Right lobe of liver (tissue), 6 donors: ENCODE results near the gene EEF1A1. TPM values are rescaled to one million over a fixed set of nuclear protein-coding genes. Genes with fewer than 3 reads are reported as not detected.

Experiments used
- ATAC-seq, 4 donors: fragments of 200-7000 bp; cut with Tn5 transposase; one replicate each; pipeline ENCODE4 v1.9.1; 2020; ENCODE audit warnings: mild to moderate bottlenecking in 4 of 4, moderate library complexity in 4 of 4
- DNase-seq, 3 donors: peaks; one replicate each; pipeline ENCODE4 v3.0.0-alpha.2; 2020
- H3K27ac ChIP-seq, 3 donors: fragments of 200-600 bp; one replicate each; pipeline ENCODE4 v1.8.0; 2022
- H3K27me3 ChIP-seq, 2 donors: fragments of 200-600 bp; one replicate each; pipeline ENCODE4 v1.8.0; 2022
- H3K36me3 ChIP-seq, 4 donors: fragments of 200-600 bp; sonication (generic) in 1 of 4; one replicate each; pipeline versions ENCODE4 v1.5.1 to v1.8.0; 2017 to 2022; ENCODE audit warnings: control low read depth in 1 of 4
- H3K4me1 ChIP-seq, 4 donors: fragments of 200-600 bp; sonication (generic) in 1 of 4; one replicate each; pipeline versions ENCODE4 v1.5.1 to v1.8.0; 2017 to 2022; ENCODE audit warnings: control low read depth in 1 of 4
- H3K4me3 ChIP-seq, 3 donors: fragments of 200-600 bp; one replicate each; pipeline ENCODE4 v1.8.0; 2022
- H3K9me3 ChIP-seq, 4 donors: fragments of 200-600 bp; sonication (generic) in 1 of 4; one replicate each; pipeline versions ENCODE4 v1.5.1 to v1.8.0; 2017 to 2022; ENCODE audit warnings: control low read depth in 1 of 4
- POLR2A ChIP-seq: fragments of 450-650 bp; IDR thresholded peaks from one replicate; pipeline ENCODE4 v1.6.1; 2017; ENCODE audit warnings: antibody characterized with exemption, mild to moderate bottlenecking
- WGBS: methylation state at CpG from one replicate; pipeline ENCODE4 v1.1.6; 2018; ENCODE audit warnings: low coverage, low lambda C conversion rate; ENCODE audit not compliant: insufficient coverage; ENCODE audit errors: missing lambda C conversion rate; 5-methylcytosine and 5-hydroxymethylcytosine counted together
- intact Hi-C, 2 donors: fragments of 100-400 bp; cut with DNase I; formaldehyde crosslinking; loops; one replicate each; pipeline versions ENCODE4 v1.11.2 to v1.14.1; 2022
- total RNA-seq, 6 experiments: library from RNA; depleted of rRNA in 2 of 6; stranded (reverse); fragments of >200 nt in 2 of 6; fragmentation: NEBNext Ultra II Directional in 3 of 6; extraction: Animal tissue kit (Norgen Biotek cat#: 25700) in 3 of 6; gene quantifications; one replicate each; pipeline versions ENCODE4 v1.1.0 to v1.2.4, GENCODE V29; 2016 to 2023
- TF ChIP-seq, protein P1 (sequence below), 4 donors: fragments of 200-600 bp in 3 of 4; fragments of 450-650 bp in 1 of 4; IDR thresholded peaks; one replicate each; pipeline versions ENCODE4 v1.5.1 to v1.8.0; 2016 to 2022; ENCODE audit warnings: antibody characterized with exemption in 4 of 4, mild to moderate bottlenecking in 2 of 4
- donor health status: DM: no; HTN: yes; CAD: no.
- donor health status: DM: no; HTN: no; CAD: no.
- donor health status: DM: no; HTN: no; CAD: no.
- donor health status: DM: no; HTN: yes; CAD: no.
- donor health status: DM: no; HTN: yes; CAD: no.

Gene EEF1A1
- total RNA-seq, 6 experiments from 2014 or later = 2,452 to 4,356 (median 3,217) TPM

DNA sequence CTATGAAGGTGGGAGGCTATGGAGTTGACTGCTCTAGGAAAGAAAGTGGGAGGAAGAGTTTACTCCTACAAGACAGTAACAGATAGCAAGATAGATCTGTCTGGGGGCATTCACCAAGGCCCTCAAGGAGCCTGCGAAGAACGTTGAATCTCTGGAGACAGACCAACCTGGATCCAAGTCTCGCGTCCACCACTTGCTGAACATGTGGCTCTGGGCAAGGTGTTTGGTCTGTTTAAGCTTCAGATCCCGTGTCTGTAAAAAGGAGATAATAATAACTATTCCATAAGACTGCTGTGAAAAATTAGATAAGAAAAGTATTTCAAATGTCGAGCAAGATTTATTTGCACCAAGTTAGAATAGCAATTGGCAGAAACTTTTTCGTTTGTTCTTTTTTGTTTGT is 8.1 kb upstream of the EEF1A1 start:
- H3K4me1 ChIP-seq = peaks cover 0 to 5% (median 2%) of the 10 kb centered on the region in 4 donors
- 33% methylated on average over 4 of the region's 7 CpGs for WGBS
- intact Hi-C loops = no loop called here
- ATAC-seq (peak in 1 of 4 donors; percentile 9), DNase-seq (no peak)
- H3K9me3 ChIP-seq = peaks cover 0 to 3% (median 0%) of the 10 kb centered on the region in 4 donors
- H3K27ac ChIP-seq = no peak overlapping the region
- no peaks in the 10 kb centered on the region for H3K36me3 ChIP-seq
- no peak for TF ChIP-seq POLR2A
- TF ChIP-seq, protein P1, sequence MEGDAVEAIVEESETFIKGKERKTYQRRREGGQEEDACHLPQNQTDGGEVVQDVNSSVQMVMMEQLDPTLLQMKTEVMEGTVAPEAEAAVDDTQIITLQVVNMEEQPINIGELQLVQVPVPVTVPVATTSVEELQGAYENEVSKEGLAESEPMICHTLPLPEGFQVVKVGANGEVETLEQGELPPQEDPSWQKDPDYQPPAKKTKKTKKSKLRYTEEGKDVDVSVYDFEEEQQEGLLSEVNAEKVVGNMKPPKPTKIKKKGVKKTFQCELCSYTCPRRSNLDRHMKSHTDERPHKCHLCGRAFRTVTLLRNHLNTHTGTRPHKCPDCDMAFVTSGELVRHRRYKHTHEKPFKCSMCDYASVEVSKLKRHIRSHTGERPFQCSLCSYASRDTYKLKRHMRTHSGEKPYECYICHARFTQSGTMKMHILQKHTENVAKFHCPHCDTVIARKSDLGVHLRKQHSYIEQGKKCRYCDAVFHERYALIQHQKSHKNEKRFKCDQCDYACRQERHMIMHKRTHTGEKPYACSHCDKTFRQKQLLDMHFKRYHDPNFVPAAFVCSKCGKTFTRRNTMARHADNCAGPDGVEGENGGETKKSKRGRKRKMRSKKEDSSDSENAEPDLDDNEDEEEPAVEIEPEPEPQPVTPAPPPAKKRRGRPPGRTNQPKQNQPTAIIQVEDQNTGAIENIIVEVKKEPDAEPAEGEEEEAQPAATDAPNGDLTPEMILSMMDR (IDR thresholded peaks at IDR 0.05) = no peak
- no peak overlapping the region for H3K4me3 ChIP-seq
- H3K27me3 ChIP-seq = no peaks in the 10 kb centered on the region

DNA sequence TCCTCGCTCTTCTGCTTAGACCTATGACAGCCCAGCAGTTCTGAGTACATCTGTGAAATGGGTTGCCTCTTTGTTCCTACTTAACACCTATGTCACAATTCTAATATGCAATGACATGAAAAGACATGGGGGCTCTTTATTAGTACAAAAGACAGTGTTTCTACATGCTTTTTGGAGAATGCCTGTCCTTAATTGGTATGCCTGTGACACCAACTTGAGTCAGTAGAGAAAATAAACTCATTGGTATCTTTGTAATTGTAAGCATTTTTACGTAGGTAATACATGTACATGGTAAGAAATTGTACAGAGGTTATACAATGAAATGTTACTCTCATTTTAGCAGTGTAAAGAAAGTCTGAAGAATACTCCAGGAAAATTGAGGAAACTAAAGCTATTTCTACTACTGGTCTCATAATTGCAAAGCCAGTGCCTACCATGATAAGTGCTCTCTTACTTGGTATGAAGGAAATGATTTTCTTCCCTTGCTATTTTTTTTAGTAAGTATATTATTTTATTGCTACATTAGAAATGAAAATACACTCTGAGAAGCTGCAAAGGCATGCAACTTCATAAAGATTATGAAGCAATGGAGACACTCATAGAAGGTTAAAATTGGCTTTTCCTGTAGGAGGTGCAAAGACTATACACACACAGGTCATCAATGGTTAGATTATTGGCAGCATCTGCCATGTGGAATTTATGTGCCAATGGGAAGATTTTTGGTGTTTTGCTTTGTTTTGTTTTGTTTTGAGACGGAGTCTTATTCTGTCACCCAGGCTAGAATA is 4.9 kb upstream of the EEF1A1 start:
- Histone ChIP-seq H3K9me3 (peaks cover 0 to 3% (median 0%) of the 10 kb centered on the region in 4 donors), H3K4me3 (no peak overlapping the region), H3K27me3 (no peaks in the 10 kb centered on the region), H3K27ac (no peak overlapping the region), H3K36me3 (no peaks in the 10 kb centered on the region), H3K4me1 (peaks cover 0 to 12% (median 5%) of the 10 kb centered on the region in 4 donors)
- no peak for ATAC-seq
- WGBS = 97% methylated on average over 3 of the region's 3 CpGs
- intact Hi-C loops = no loop called here
- DNase-seq = no peak
- TF ChIP-seq, protein P1 (IDR thresholded peaks at IDR 0.05) = no peak
- TF ChIP-seq POLR2A = no peak

DNA sequence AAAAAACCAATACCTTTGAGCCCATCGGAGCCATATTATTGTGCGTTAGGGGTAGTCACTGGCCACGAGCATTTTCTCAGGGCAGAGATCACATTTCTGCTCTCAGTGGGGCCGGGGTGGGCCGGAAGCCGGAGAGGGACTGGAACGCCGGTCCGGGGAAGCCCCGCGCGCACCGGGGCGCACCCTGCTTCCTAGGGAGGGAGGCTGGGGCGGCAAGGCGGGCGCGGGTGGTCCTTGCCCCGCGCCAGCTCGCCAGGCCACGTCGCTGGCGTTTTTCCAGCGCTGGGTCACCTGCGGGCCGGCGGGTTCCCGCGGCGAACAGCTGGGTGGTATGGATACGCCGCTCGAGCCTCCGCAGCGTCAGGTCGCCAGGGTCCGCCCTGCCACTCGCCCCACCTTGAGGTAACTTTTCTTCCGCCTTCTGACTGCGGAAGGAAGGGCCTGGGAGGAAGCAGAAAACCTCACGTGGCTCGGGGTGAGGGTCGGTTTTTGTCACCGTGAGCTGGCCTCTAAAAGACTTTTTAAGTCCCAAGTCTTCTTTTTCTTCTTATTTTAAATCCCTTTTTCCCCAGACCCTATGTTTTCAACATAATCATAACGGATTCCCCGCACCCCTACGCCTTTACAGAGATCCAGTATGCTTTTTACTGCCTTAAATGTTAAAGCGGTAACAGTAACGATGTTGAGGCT is 2.7 kb upstream of the EEF1A1 start:
- TF ChIP-seq POLR2A = peak; percentile 79
- TF ChIP-seq, protein P1 (IDR thresholded peaks at IDR 0.05) = no peak
- Histone ChIP-seq H3K4me3 (peak overlapping the region; percentile 56 to 81 (median 74)), H3K27me3 (no peaks in the 10 kb centered on the region), H3K36me3 (peaks cover 2 to 12% (median 7%) of the 10 kb centered on the region in 4 donors), H3K27ac (peak overlapping the region; percentile 99), H3K4me1 (peaks cover 0 to 19% (median 8%) of the 10 kb centered on the region in 4 donors), H3K9me3 (no peaks in the 10 kb centered on the region)
- DNase-seq = peak; percentile 76 to 78 (median 77)
- intact Hi-C loops = no loop called here
- peak; percentile 10 to 36 (median 12) for ATAC-seq
- 4% methylated on average over 17 of the region's 50 CpGs for WGBS

DNA sequence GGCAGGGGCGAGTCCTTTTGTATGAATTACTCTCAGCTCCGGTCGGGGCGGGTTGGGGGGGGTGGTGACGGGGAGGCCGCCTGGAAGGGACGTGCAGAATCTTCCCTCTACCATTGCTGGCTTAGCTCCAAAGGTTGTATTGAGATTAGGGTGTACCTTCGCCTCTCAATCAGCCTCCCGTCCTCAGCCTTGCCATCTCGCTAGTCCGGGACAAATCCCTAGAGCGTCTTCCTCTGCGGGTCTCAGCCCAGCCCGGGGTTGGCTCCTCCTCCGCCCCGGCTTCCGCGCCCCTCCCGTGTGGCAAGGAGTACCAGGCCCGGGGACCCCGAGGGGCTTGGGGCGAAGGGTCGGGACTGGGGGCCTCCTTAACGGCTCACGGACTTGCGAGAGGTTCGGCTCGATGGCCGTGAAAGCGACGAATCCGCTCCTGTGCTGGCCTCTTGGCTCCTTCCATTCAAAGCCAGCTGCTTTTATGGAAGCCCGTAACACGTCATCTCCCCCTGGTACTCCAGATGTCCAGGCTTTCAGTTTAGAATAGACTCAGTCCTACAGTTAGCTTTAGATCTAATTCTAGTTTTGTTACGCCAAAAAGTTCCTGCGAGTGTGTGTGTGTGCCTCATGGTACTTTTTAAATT is 636 bp upstream of the EEF1A1 start:
- intact Hi-C loops = no loop called here
- Histone ChIP-seq H3K4me3 (peak overlapping the region; percentile 58 to 95 (median 92)), H3K4me1 (peaks cover 0 to 34% (median 8%) of the 10 kb centered on the region in 4 donors), H3K36me3 (peaks cover 10 to 30% (median 20%) of the 10 kb centered on the region in 4 donors), H3K9me3 (no peaks in the 10 kb centered on the region), H3K27ac (peak overlapping the region; percentile 99), H3K27me3 (no peaks in the 10 kb centered on the region)
- 0% methylated on average over 3 of the region's 36 CpGs for WGBS
- peak; percentile 29 for TF ChIP-seq POLR2A
- TF ChIP-seq, protein P1 (IDR thresholded peaks at IDR 0.05) = no peak
- DNase-seq = peak in 2 of 3 donors; percentile 80 to 84
- peak; percentile 47 to 64 (median 54) for ATAC-seq
